HL-60 (cell line): ENCODE results near the gene SVIL.
"Not testable (repeated sequence)": the region's sequence is repeated elsewhere in the genome, so short reads cannot be mapped to it uniquely, and the experiment has no call there.

Experiments
- DNase-seq, 2 experiments: peaks; one replicate each; pipeline ENCODE4 v3.0.0-alpha.2; 2010 to 2020; ENCODE audit warnings: low read depth in 1 of 2, low spot score in 1 of 2
- H3K27ac ChIP-seq: fragments of 250-450 bp; sonication (Bioruptor Pico); replicated peaks from 2 replicates; pipeline ENCODE4 v1.5.1; 2020; ENCODE audit warnings: mild to moderate bottlenecking, moderate library complexity
- H3K27me3 ChIP-seq: fragments of 250-450 bp; sonication (Bioruptor Pico); 2 replicates; pipeline ENCODE4 v1.5.1; 2021; ENCODE audit warnings: mild to moderate bottlenecking, moderate library complexity; ENCODE audit not compliant: insufficient read depth, poor library complexity, severe bottlenecking
- H3K4me3 ChIP-seq: replicated peaks from 2 replicates; pipeline ENCODE4 v1.5.1; 2011; ENCODE audit warnings: mild to moderate bottlenecking, control low read depth, low read length; ENCODE audit not compliant: insufficient read depth
- CTCF ChIP-seq: IDR thresholded peaks from one replicate; pipeline ENCODE4 v1.5.1; 2011; ENCODE audit warnings: low read length, control low read depth, inconsistent platforms; ENCODE audit not compliant: insufficient read depth
- GABPA ChIP-seq: IDR thresholded peaks from 2 replicates; pipeline ENCODE4 v1.6.1; 2012; ENCODE audit warnings: low read depth
- POLR2AphosphoS5 ChIP-seq: IDR thresholded peaks from 2 replicates; pipeline ENCODE4 v1.6.1; 2012; ENCODE audit warnings: low read depth
- SPI1 ChIP-seq: IDR thresholded peaks from 2 replicates; pipeline ENCODE4 v1.6.1; 2012; ENCODE audit warnings: low read depth, mild to moderate bottlenecking, borderline replicate concordance
- TF ChIP-seq, protein P1 (sequence below): IDR thresholded peaks from 2 replicates; pipeline ENCODE4 v1.6.1; 2012; ENCODE audit warnings: low read depth; ENCODE audit not compliant: insufficient replicate concordance

SVIL gene

DNA sequence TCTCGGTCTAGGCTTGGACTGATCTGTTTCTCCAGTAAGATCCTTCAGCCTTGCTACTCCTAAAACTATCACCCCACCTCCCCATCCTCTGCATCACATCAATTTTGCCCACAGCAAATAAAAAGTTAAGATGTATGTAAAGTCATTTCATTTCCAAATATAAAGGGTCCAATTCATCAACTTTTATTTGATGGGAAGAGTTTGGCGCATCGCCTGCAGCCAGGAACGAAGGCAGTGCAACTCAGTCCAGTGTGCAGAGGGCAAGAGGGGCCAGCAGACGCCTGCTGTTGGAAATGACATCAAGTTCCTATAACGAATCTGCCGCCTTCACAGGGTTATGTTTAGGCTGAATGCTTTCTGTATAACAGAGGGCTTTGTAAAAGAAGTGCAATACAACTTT is 97.0 kb downstream of the SVIL start:
- H3K27me3 ChIP-seq = no peaks in the 10 kb centered on the region
- H3K27ac ChIP-seq = no peak overlapping the region
- no peak overlapping the region for H3K4me3 ChIP-seq
- TF ChIP-seq, protein P1, sequence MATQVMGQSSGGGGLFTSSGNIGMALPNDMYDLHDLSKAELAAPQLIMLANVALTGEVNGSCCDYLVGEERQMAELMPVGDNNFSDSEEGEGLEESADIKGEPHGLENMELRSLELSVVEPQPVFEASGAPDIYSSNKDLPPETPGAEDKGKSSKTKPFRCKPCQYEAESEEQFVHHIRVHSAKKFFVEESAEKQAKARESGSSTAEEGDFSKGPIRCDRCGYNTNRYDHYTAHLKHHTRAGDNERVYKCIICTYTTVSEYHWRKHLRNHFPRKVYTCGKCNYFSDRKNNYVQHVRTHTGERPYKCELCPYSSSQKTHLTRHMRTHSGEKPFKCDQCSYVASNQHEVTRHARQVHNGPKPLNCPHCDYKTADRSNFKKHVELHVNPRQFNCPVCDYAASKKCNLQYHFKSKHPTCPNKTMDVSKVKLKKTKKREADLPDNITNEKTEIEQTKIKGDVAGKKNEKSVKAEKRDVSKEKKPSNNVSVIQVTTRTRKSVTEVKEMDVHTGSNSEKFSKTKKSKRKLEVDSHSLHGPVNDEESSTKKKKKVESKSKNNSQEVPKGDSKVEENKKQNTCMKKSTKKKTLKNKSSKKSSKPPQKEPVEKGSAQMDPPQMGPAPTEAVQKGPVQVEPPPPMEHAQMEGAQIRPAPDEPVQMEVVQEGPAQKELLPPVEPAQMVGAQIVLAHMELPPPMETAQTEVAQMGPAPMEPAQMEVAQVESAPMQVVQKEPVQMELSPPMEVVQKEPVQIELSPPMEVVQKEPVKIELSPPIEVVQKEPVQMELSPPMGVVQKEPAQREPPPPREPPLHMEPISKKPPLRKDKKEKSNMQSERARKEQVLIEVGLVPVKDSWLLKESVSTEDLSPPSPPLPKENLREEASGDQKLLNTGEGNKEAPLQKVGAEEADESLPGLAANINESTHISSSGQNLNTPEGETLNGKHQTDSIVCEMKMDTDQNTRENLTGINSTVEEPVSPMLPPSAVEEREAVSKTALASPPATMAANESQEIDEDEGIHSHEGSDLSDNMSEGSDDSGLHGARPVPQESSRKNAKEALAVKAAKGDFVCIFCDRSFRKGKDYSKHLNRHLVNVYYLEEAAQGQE = no peak
- TF ChIP-seq POLR2AphosphoS5 (no peak), CTCF (no peak), SPI1 (no peak), GABPA (no peak)
- DNase-seq = no peak

DNA sequence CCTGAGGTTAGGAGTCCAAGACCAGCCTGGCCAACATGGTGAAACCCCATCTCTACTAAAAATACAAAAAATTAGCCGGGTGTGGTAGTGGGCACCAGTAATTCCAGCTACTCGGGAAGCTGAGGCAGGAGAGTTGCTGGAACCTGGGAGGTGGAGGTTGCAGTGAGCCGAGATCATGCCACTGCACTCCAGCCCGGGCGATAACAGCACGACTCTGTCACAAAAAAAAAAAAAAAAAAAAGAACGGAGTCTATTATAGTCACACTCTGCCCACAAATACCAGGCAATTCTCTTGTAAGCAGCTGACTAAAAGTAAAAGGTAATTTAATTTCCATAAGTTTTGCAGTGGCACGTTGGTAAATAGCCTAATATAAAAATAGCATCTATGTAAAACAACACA is 98.1 kb downstream of the SVIL start:
- H3K27me3 ChIP-seq, H3K4me3 ChIP-seq, H3K27ac ChIP-seq, DNase-seq: not testable (repeated sequence)

- no peak for DNase-seq
- TF ChIP-seq POLR2AphosphoS5 (no peak), GABPA (no peak), SPI1 (no peak), CTCF (no peak)
- TF ChIP-seq, protein P1 = no peak
- no peak overlapping the region for H3K27ac ChIP-seq
- H3K27me3 ChIP-seq = no peaks in the 10 kb centered on the region
- H3K4me3 ChIP-seq = no peak overlapping the region
These were observed 98.9 kb downstream of the SVIL start for GRCh38 chr10:29535778-29536453.

- H3K27ac ChIP-seq = no peak overlapping the region
These were observed 99.6 kb downstream of the SVIL start for GRCh38 chr10:29535012-29535777.

More at GRCh38 chr10:29535012-29535777, 99.6 kb downstream of the SVIL start:
- DNase-seq = no peak
- Histone ChIP-seq H3K4me3 (no peak overlapping the region), H3K27me3 (no peaks in the 10 kb centered on the region)
- TF ChIP-seq, protein P1 = no peak
- no peak for TF ChIP-seq CTCF
- TF ChIP-seq SPI1 = no peak
- TF ChIP-seq GABPA = no peak
- no peak for TF ChIP-seq POLR2AphosphoS5
